GM12878 (cell line): Measurements from ENCODE around the gene SULT1C4. TPM values are rescaled to one million over a fixed set of nuclear protein-coding genes. Genes with fewer than 3 reads are reported as not detected.
A peak's percentile ranks its signal among the peaks of the same experiment; 100 is the strongest.

Experiments used
- ATF2 ChIP-seq: IDR thresholded peaks from 2 replicates; pipeline ENCODE4 v1.6.1; 2012; ENCODE audit warnings: low read length, inconsistent platforms
- JUNB ChIP-seq: IDR thresholded peaks from 2 replicates; pipeline ENCODE4 v1.6.1; 2016; ENCODE audit warnings: antibody characterized with exemption, mild to moderate bottlenecking
- MEF2B ChIP-seq: fragments of 450-650 bp; IDR thresholded peaks from 2 replicates; pipeline ENCODE4 v1.6.1; 2018; ENCODE audit warnings: mild to moderate bottlenecking, moderate library complexity; ENCODE audit not compliant: partially characterized antibody, poor library complexity, severe bottlenecking
- MXI1 ChIP-seq: fragments of 150-350 bp; IDR thresholded peaks from 2 replicates; pipeline ENCODE4 v1.6.1; 2011; ENCODE audit warnings: low read depth, mild to moderate bottlenecking, inconsistent platforms, low read length, improper control_type of control experiment
- NR2F1 ChIP-seq: fragments of 450-650 bp; conservative IDR thresholded peaks from 2 replicates; pipeline ENCODE4 v1.6.1; 2017; ENCODE audit warnings: mild to moderate bottlenecking
- PAX8 ChIP-seq: fragments of 450-650 bp; IDR thresholded peaks from 2 replicates; pipeline ENCODE4 v1.6.1; 2017; ENCODE audit warnings: mild to moderate bottlenecking, moderate library complexity
- PRDM15 ChIP-seq: fragments of 450-650 bp; formaldehyde crosslinking; IDR thresholded peaks from 2 replicates; pipeline ENCODE4 v1.4.0; 2020; ENCODE audit warnings: mild to moderate bottlenecking, moderate library complexity
- REST ChIP-seq: IDR thresholded peaks from 2 replicates; pipeline ENCODE4 v1.6.1; 2012; ENCODE audit warnings: mild to moderate bottlenecking, low read depth, low read length
- SP1 ChIP-seq: IDR thresholded peaks from one replicate; pipeline ENCODE4 v1.6.1; 2011; ENCODE audit warnings: low read depth, low read length
- TCF3 ChIP-seq: IDR thresholded peaks from 2 replicates; pipeline ENCODE4 v1.6.1; 2012; ENCODE audit warnings: low read depth, mild to moderate bottlenecking, low read length, borderline replicate concordance; ENCODE audit not compliant: insufficient read depth
- WRNIP1 ChIP-seq: IDR thresholded peaks from 2 replicates; pipeline ENCODE4 v1.6.1; 2011; ENCODE audit warnings: low read depth, low read length, improper control_type of control experiment, borderline replicate concordance
- ZNF217 ChIP-seq: fragments of 450-650 bp; IDR thresholded peaks from 2 replicates; pipeline ENCODE4 v1.6.1; 2017; ENCODE audit warnings: antibody characterized with exemption, mild to moderate bottlenecking
- ZNF687 ChIP-seq: fragments of 450-650 bp; IDR thresholded peaks from 2 replicates; pipeline ENCODE4 v1.6.1; 2017; ENCODE audit warnings: mild to moderate bottlenecking, moderate library complexity
- polyA plus RNA-seq, 11 experiments: library from polyadenylated mRNA; depleted of rRNA in 4 of 11; unstranded in 6 of 11; stranded (reverse) in 5 of 11; fragments of >200 nt; fragmentation: Nextera tagmentation in 4 of 11; fragmentation: Illumina TruSeq in 1 of 11; extraction: Ambion mirVana in 4 of 11; extraction: Trizol in 1 of 11; gene quantifications; 1 replicate in 1 of 11; 2 replicates in 10 of 11; pipeline versions ENCODE4 v1.2.1 to v1.2.3, GENCODE V29; 2011 to 2016; ENCODE audit warnings: inconsistent platforms in 2 of 11, missing spikeins in 2 of 11, low read depth in 1 of 11
- total RNA-seq, 4 experiments: library from RNA; depleted of rRNA in 3 of 4; stranded (reverse); fragments of >200 nt in 3 of 4; fragmentation: Illumina TruSeq in 1 of 4; extraction: Trizol in 1 of 4; gene quantifications; 2 replicates each; pipeline versions ENCODE4 v1.2.1 to v1.2.3, GENCODE V29; 2013 to 2021

Gene SULT1C4
- total and polyA plus RNA-seq, 10 of the 15 experiments (the other 5 are each of a cell fraction or from before 2014, with no cell fraction given), result 0.04 TPM; not detected in 9

GRCh38 chr2:108407864-108408729 lies 30.3 kb downstream of the SULT1C4 start (continued):
- no peak for TF ChIP-seq ZNF687
- peak; percentile 86 for TF ChIP-seq JUNB
- TF ChIP-seq NR2F1, result peak; percentile 40; the same call in 1 of the 2 replicates
- TF ChIP-seq MXI1, result no peak
- TF ChIP-seq PRDM15 (CRISPR knock-in tag), result no peak
- TF ChIP-seq PAX8, result no peak
- no peak for TF ChIP-seq SP1
- peak; percentile 96 for TF ChIP-seq ZNF217
- no peak for TF ChIP-seq TCF3
- TF ChIP-seq MEF2B, result peak; percentile 53
- TF ChIP-seq ATF2, result peak; percentile 40; the same call in 1 of the 2 replicates
- no peak for TF ChIP-seq WRNIP1
- TF ChIP-seq REST, result no peak
